ENCODE results near the gene MRGPRF. TPM values are rescaled to one million over a fixed set of nuclear protein-coding genes. Genes with fewer than 3 reads are reported as not detected.
A peak's percentile ranks its signal among the peaks of the same experiment; 100 is the strongest.

MRGPRF gene
- total RNA-seq, 2 donors from 2014 or later: 3.7 to 4.7 TPM

GRCh38 chr11:69004411-69005182 is 8.4 kb downstream of the MRGPRF start:
- peaks cover 6% of the 10 kb centered on the region for H3K4me1 ChIP-seq (ENCODE audit: control insufficient read depth, insufficient read depth, low read length)
- H3K27ac ChIP-seq (ENCODE audit: low read depth, low read length): no peak overlapping the region
- no peak overlapping the region for H3K9ac ChIP-seq (ENCODE audit: extremely low read depth, low read length, poor library complexity, severe bottlenecking)
- WGBS, 2 experiments (ENCODE audit: insufficient coverage in 1 of 2, insufficient read length in 1 of 2): 83 to 88% methylated on average over 6 to 13 of the region's 13 CpGs
- no peaks in the 10 kb centered on the region for H3K9me3 ChIP-seq (ENCODE audit: control insufficient read depth, low read length)
- H3K36me3 ChIP-seq (ENCODE audit: control insufficient read depth, insufficient read depth, low read length): no peaks in the 10 kb centered on the region
- Mint-ChIP-seq H3K4me3 (no peak overlapping the region), H3K9me3 (no peaks in the 10 kb centered on the region), H3K36me3 (ENCODE audit: low read depth) (no peaks in the 10 kb centered on the region), H3K27me3 (ENCODE audit: insufficient read depth) (peaks cover 3% of the 10 kb centered on the region), H3K4me1 (peaks cover 11% of the 10 kb centered on the region), H3K27ac (no peak overlapping the region)
- peak; percentile 38 for DNase-seq
- no peak for TF ChIP-seq CTCF (conservative IDR thresholded peaks at IDR 0.05)
- no peaks in the 10 kb centered on the region for H3K27me3 ChIP-seq (ENCODE audit: control insufficient read depth, insufficient read depth, low read length, poor library complexity, severe bottlenecking)
- no peak overlapping the region for H3K4me3 ChIP-seq (ENCODE audit: low read length)

- DNase-seq: peak; percentile 41
- H3K9me3 ChIP-seq (ENCODE audit: control insufficient read depth, low read length): no peaks in the 10 kb centered on the region
- H3K27ac ChIP-seq (ENCODE audit: low read depth, low read length): no peak overlapping the region
- no peak overlapping the region for H3K27ac Mint-ChIP-seq
- H3K4me1 ChIP-seq (ENCODE audit: control insufficient read depth, insufficient read depth, low read length): peaks cover 6% of the 10 kb centered on the region
- no peaks in the 10 kb centered on the region for H3K9me3 Mint-ChIP-seq
- peaks cover 2% of the 10 kb centered on the region for H3K27me3 Mint-ChIP-seq (ENCODE audit: insufficient read depth)
- H3K36me3 Mint-ChIP-seq (ENCODE audit: low read depth): no peaks in the 10 kb centered on the region
- H3K27me3 ChIP-seq (ENCODE audit: control insufficient read depth, insufficient read depth, low read length, poor library complexity, severe bottlenecking): no peaks in the 10 kb centered on the region
- peaks cover 11% of the 10 kb centered on the region for H3K4me1 Mint-ChIP-seq
- H3K4me3 ChIP-seq (ENCODE audit: low read length): no peak overlapping the region
- no peaks in the 10 kb centered on the region for H3K36me3 ChIP-seq (ENCODE audit: control insufficient read depth, insufficient read depth, low read length)
- WGBS, 2 experiments (ENCODE audit: insufficient coverage in 1 of 2, insufficient read length in 1 of 2): 94 to 97% methylated on average over 7 to 20 of the region's 20 CpGs
- H3K9ac ChIP-seq (ENCODE audit: extremely low read depth, low read length, poor library complexity, severe bottlenecking): no peak overlapping the region
- no peak overlapping the region for H3K4me3 Mint-ChIP-seq
- TF ChIP-seq CTCF (conservative IDR thresholded peaks at IDR 0.05): no peak
These were observed 9.1 kb downstream of the MRGPRF start for GRCh38 chr11:69003866-69004367.

GRCh38 chr11:69003301-69003865 is 9.7 kb downstream of the MRGPRF start:
- WGBS, 2 experiments (ENCODE audit: insufficient coverage in 1 of 2, insufficient read length in 1 of 2): 95 to 100% methylated on average over 8 to 9 of the region's 9 CpGs
- no peaks in the 10 kb centered on the region for H3K36me3 Mint-ChIP-seq (ENCODE audit: low read depth)
- H3K4me1 ChIP-seq (ENCODE audit: control insufficient read depth, insufficient read depth, low read length): peaks cover 6% of the 10 kb centered on the region
- no peak overlapping the region for H3K4me3 ChIP-seq (ENCODE audit: low read length)
- no peaks in the 10 kb centered on the region for H3K9me3 Mint-ChIP-seq
- TF ChIP-seq CTCF (conservative IDR thresholded peaks at IDR 0.05): no peak
- H3K27ac ChIP-seq (ENCODE audit: low read depth, low read length): no peak overlapping the region
- no peak for DNase-seq
- peaks cover 2% of the 10 kb centered on the region for H3K27me3 Mint-ChIP-seq (ENCODE audit: insufficient read depth)
- H3K4me1 Mint-ChIP-seq: peaks cover 11% of the 10 kb centered on the region
- H3K36me3 ChIP-seq (ENCODE audit: control insufficient read depth, insufficient read depth, low read length): no peaks in the 10 kb centered on the region
- no peak overlapping the region for H3K27ac Mint-ChIP-seq
- H3K4me3 Mint-ChIP-seq: no peak overlapping the region
- H3K27me3 ChIP-seq (ENCODE audit: control insufficient read depth, insufficient read depth, low read length, poor library complexity, severe bottlenecking): no peaks in the 10 kb centered on the region
- H3K9ac ChIP-seq (ENCODE audit: extremely low read depth, low read length, poor library complexity, severe bottlenecking): no peak overlapping the region
- H3K9me3 ChIP-seq (ENCODE audit: control insufficient read depth, low read length): no peaks in the 10 kb centered on the region

All from endodermal cell (in vitro differentiated cells).